HG03103 (cell line): Measurements from ENCODE around the gene C6orf15.

Experiments
- ATAC-seq: cut with Tn5 transposase; IDR thresholded peaks from one replicate; pipeline ENCODE4 v1.9.1; 2021; ENCODE audit warnings: low read depth; ENCODE audit not compliant: unreplicated experiment

Gene C6orf15

GRCh38 chr6:31131595-31131994 is 19.2 kb upstream of the C6orf15 start:
- ATAC-seq, result no peak

GRCh38 chr6:31130751-31131150 is 18.4 kb upstream of the C6orf15 start:
- ATAC-seq, result no peak

- ATAC-seq, result no peak
These were observed 16.8 kb upstream of the C6orf15 start for GRCh38 chr6:31129130-31129529.

DNA sequence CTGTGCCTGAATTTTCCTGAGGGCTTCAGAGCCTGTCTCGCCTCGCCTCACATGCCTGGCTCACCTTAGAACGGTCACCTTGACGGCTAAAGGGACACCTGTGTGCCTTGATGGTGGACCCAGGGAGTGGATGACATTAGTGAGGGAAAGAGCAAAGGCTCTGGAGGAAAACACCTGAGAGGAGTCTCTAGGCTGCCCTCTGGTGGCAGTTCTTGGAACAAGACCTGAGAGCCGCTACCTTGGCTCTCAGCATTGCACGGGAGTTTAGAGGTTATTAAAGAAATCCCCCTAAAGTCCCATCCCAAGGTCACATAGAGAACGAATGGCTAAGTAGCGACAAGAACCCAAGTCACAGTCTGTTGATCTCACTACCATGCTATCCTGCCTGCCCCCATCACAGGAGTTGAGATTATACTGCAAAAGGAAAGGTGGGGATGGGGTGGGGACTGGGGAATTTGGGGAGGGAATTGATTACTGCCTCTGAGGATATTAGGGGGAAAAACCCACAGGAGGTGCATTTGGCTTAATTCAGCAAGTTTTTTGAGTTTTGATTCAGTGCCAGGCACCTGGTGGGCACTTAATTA is 15.8 kb upstream of the C6orf15 start:
- no peak for ATAC-seq

DNA sequence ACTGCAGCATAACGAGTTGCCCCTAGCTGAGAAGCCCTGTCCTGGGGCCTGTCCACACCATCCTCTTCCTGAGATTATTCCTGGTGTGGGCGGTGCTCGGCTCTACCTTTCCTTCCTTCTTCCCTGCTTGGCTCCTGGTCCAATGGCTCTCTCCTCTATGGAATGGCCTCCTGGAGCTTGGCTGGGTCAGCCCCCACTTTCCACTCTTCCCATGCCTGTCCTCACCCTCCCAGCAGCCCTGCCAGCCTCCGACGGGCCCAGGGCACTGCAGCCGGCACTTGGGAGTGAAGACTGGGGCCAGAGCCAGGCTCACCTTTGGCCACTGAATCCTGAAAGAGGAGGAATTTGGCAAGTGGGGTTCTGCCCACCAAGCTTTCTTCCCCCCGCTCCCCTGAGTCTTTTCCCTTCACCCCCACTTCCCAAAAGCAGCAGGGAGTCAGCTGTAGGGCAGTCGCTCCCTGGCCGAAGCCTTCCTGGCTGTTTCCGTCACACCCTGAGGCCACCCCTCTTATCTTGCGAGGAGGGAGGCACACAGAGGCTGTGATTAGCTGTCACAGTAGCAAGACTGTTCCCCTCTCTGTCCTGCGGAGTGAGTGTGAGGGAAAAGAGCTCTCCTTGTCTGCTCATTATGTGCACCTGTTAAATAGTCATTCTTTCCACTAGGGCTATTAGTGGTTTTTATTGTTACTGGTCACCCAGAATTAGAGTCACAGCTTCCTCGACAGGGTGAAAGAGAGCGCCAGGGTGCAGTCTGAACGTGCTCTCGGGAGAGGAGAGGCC is 14.2 kb upstream of the C6orf15 start:
- ATAC-seq, result no peak

DNA sequence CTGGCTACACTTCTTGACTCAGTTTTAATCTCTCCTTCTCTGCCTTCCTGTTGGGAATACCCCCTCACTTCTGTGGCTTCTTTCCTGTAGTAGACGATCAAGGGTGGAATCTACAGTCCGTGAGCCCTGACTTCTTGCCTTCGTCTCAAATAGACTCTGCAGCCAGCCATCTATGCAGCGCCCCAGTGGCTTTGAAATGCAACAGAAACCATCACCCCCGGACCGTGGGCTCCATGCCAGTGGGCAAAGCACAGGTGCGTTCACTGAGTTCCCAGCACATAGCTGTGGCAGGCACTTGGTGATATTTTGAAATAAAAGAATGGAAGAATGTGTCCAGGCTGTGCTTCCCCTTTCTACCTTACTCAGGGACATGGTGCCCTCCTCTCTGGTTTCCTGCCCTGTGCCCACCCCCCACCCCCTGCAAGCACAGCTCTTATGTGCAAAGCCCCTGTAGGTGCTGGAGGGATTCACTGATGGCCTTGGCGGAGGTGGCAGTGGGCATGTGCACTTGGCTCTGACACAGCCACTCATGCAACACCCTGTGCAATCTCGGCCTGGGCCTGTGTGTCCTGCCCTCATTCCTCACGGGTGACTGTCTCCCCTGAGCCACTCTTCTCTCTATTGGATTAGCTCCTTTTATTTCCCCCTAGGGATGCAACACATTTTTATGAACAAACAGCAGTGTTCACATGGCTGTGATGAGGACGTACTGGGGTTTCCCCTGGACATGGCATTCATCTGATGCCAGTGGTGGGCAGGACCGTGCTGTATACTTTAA is 13.4 kb upstream of the C6orf15 start:
- no peak for ATAC-seq

DNA sequence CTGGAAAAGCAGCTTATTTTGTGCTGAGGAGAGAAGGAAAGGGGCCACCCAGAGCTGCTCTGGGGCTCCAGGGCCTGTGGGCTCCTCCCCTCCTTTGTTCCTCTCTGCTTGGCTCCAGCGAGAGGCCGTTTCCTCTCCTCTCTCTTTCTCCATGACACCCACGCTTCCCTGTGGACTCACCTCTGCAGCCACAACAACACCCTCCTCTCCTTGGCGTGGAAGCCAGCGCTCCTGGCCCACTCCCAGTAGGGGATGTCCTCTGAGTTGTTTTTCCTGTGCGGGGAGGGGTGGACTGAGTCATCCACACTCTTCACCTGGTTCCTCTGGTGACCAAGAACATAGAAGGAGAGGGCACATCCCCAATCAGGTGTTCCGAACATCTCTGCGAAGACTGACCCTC is 12.8 kb upstream of the C6orf15 start:
- ATAC-seq, result no peak

GRCh38 chr6:31122791-31123706 is 10.7 kb upstream of the C6orf15 start:
- no peak for ATAC-seq

DNA sequence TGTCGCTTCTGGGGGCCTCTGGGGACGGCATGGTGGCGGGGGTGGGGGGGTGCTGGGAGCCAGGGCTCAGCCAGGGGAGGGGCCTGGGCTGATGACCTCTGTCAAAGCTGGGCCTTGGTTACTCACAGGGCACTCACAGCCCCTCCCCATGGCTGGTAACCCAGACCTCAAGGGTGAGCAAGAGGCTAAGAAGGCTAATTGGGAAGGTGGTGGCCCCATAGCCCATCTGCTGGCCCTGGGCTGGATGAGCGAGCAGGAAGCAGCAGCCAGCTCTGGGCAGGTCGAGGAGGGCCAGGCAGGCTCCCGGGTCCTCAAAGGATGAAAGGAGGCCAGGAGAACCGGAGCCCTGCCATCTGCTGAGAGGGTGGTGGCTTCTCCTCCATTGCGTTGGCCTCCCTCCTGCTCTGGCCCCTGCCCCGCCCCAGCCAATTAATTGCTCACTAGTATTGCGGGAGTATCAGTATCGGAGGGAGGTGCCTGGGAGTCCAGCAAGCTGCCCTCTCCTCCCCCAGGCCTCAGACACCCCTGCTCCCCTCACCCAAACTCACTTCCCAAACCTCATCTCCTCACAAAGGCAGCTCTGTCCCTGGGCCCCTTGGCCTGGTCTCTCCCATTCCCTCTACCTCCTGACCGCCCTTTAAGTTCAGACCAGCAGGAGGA is 8.9 kb upstream of the C6orf15 start:
- ATAC-seq, result no peak

GRCh38 chr6:31120151-31120915 is 8.0 kb upstream of the C6orf15 start, which contains the start of gene CDSN:
Gene CDSN (minus strand): TSS chr6:31120446. CDS start chr6:31120419, 27 bp downstream.
- no peak for ATAC-seq

DNA sequence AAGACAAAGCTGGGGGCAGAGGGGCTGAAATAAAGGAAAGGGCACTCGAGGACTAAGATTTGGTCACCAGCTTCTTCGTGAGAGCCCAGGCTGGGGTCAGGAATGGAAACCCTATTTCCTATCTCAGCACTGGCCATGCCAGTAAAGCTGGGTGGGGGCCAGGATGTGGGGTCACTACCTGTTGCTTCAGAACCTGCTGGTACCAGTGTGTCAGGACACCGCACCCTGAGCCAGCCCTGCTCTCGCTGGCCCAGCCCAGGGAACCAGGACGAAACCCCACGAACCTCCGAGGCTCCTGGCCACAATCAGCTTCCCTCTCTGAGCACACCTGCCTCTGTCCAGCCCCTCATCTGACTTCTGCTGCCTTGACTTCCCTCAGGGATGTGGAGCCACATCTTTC is 5.8 kb upstream of the C6orf15 start:
- no peak for ATAC-seq

DNA sequence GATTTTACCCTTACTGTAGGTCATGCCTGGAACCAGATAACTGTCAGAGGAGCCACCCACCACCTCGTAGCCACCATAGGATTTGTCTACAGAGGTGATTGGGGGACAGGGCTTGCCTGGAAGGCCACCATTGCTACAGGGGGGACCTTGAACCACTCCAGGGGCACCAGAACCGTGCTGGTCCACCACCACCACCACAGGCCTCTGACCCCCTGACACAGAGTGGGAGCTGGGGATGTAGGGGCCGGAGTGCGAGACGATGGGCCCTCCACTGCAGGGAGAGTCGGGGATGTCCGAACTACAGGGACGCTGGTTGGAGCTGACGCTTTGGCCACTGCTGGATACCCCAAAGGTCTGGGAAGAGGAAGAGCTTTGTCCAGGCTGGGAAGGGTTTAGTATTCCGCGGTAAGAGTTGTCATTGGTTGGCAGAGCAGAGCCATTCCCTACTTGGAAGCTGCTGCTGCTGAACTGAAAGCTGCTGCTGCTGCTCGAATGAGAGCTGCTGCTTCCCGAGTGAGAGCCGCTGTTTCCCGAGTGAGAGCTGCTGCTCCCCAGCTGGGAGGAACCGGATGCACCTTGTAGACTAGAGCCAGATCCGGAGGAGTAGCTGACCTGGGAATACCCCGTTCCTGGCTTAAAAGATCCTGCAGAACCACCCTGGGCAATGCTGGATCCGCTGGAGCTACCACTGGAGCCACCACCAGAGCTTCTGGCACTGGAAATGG is 4.4 kb upstream of the C6orf15 start:
- no peak for ATAC-seq

- ATAC-seq, result no peak
These were observed 3.7 kb upstream of the C6orf15 start for GRCh38 chr6:31115941-31116560.

GRCh38 chr6:31114970-31115849 is 2.8 kb upstream of the C6orf15 start:
- no peak for ATAC-seq

GRCh38 chr6:31114541-31114878 is 2.1 kb upstream of the C6orf15 start, which contains the start of gene PSORS1C1:
Gene PSORS1C1 (plus strand): TSS chr6:31114800. CDS start chr6:31129633, 14,833 bp downstream.
- ATAC-seq, result no peak

GRCh38 chr6:31113861-31114540 is 1.6 kb upstream of the C6orf15 start:
- ATAC-seq, result no peak

DNA sequence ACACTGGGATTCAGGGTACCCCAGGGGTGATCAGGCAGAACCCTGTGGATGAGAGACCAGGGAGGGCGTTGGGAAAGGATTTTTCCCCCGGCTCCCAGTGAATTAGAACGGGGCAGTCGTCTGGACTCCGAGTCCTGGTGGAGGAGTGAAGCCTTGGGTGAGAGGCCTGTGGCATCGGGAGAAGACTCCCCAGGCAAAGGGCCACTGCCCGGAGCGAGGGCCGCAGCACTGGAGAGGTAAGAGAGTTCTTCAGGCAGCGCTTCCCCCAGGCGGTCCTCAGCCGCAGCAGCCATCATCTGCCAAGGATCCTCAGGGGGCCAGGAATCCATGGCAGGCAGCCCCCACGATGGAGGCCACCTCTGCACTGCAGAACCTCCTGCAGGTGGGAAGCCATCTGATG is 663 bp downstream of the C6orf15 start:
- no peak for ATAC-seq
